GM23338 (cell line): ENCODE measurements around the gene DNM2. TPM values are rescaled to one million over a fixed set of nuclear protein-coding genes. Genes with fewer than 3 reads are reported as not detected.

Experiments used
- ATAC-seq: fragments of 200-7000 bp; cut with Tn5 transposase; 3 replicates; pipeline ENCODE4 v1.9.1; 2020
- DNase-seq: peaks from one replicate; pipeline ENCODE4 v3.0.0-alpha.2; 2015; ENCODE audit warnings: low spot score
- H2AFZ ChIP-seq: fragments of 200-600 bp; sonication (generic); 2 replicates; pipeline ENCODE4 v1.8.0; 2016; ENCODE audit warnings: antibody characterized with exemption, mild to moderate bottlenecking, moderate library complexity
- H3F3A ChIP-seq: fragments of 200-600 bp; sonication (generic); replicated peaks from 2 replicates; pipeline ENCODE4 v1.8.0; 2017; ENCODE audit warnings: antibody characterized with exemption, mixed run types, low read depth
- H3K27ac ChIP-seq: fragments of 200-600 bp; sonication (generic); 2 replicates; pipeline ENCODE4 v1.6.1; 2016; ENCODE audit warnings: low read depth
- H3K27me3 ChIP-seq: fragments of 200-600 bp; sonication (generic); 2 replicates; pipeline ENCODE4 v1.8.0; 2016; ENCODE audit warnings: mild to moderate bottlenecking, mixed run types, moderate library complexity; ENCODE audit not compliant: insufficient read depth
- H3K36me3 ChIP-seq: fragments of 200-600 bp; sonication (generic); 2 replicates; pipeline ENCODE4 v1.8.0; 2016; ENCODE audit warnings: mild to moderate bottlenecking; ENCODE audit not compliant: insufficient read depth
- H3K4me1 ChIP-seq: fragments of 200-600 bp; sonication (generic); 2 replicates; pipeline ENCODE4 v1.8.0; 2016; ENCODE audit warnings: mild to moderate bottlenecking, moderate library complexity; ENCODE audit not compliant: insufficient read depth
- H3K4me2 ChIP-seq: fragments of 200-600 bp; sonication (generic); 2 replicates; pipeline ENCODE4 v1.7.1; 2017; ENCODE audit warnings: mixed run types
- H3K4me3 ChIP-seq: fragments of 200-600 bp; sonication (generic); 2 replicates; pipeline ENCODE4 v1.6.1; 2016; ENCODE audit warnings: mixed run types
- H3K79me2 ChIP-seq: fragments of 200-600 bp; sonication (generic); replicated peaks from 2 replicates; pipeline ENCODE4 v1.8.0; 2017; ENCODE audit warnings: mild to moderate bottlenecking; ENCODE audit not compliant: insufficient read depth
- H3K9me2 ChIP-seq: fragments of 200-600 bp; sonication (generic); 2 replicates; pipeline ENCODE4 v1.8.0; 2017; ENCODE audit not compliant: insufficient read depth
- H4K20me1 ChIP-seq: fragments of 200-600 bp; sonication (generic); replicated peaks from 2 replicates; pipeline ENCODE4 v1.8.0; 2017; ENCODE audit warnings: mild to moderate bottlenecking; ENCODE audit not compliant: insufficient read depth
- H3K27ac Mint-ChIP-seq: 2 replicates; pipeline ENCODE4 v1.8.0; 2020; ENCODE audit warnings: inconsistent platforms, mild to moderate bottlenecking, moderate library complexity, mixed read lengths
- H3K27me3 Mint-ChIP-seq: 3 replicates; pipeline ENCODE4 v1.8.0; 2022; ENCODE audit warnings: low read depth, mild to moderate bottlenecking, moderate library complexity, mixed read lengths, inconsistent platforms; ENCODE audit not compliant: insufficient read depth, poor library complexity
- H3K36me3 Mint-ChIP-seq: 3 replicates; pipeline ENCODE4 v1.8.0; 2021; ENCODE audit warnings: low read depth, mild to moderate bottlenecking, inconsistent platforms, moderate library complexity, mixed read lengths
- H3K4me1 Mint-ChIP-seq: 3 replicates; pipeline ENCODE4 v1.8.0; 2020; ENCODE audit warnings: mild to moderate bottlenecking, inconsistent platforms, mixed read lengths
- H3K4me3 Mint-ChIP-seq: 3 replicates; pipeline ENCODE4 v1.8.0; 2021; ENCODE audit warnings: moderate library complexity, mild to moderate bottlenecking, inconsistent platforms, mixed read lengths
- H3K9me3 Mint-ChIP-seq: 3 replicates; pipeline ENCODE4 v1.8.0; 2020; ENCODE audit warnings: moderate library complexity, mild to moderate bottlenecking, inconsistent platforms, mixed read lengths
- CREB1 ChIP-seq: fragments of 250-450 bp; sonication (Bioruptor Pico); IDR thresholded peaks from 2 replicates; pipeline ENCODE4 v1.5.0; 2020; ENCODE audit warnings: low read depth, mild to moderate bottlenecking, moderate library complexity
- EZH2 ChIP-seq: fragments of 200-600 bp; sonication (generic); IDR thresholded peaks from one replicate; pipeline ENCODE4 v1.8.0; 2017; ENCODE audit warnings: antibody characterized with exemption, mild to moderate bottlenecking, low read depth; ENCODE audit not compliant: unreplicated experiment
- EZH2phosphoT487 ChIP-seq: fragments of 200-600 bp; sonication (generic); IDR thresholded peaks from one replicate; pipeline ENCODE4 v1.8.1; 2018; ENCODE audit warnings: antibody characterized with exemption; ENCODE audit not compliant: unreplicated experiment
- JUNB ChIP-seq: IDR thresholded peaks from one replicate; pipeline ENCODE4 v1.6.1; 2016; ENCODE audit warnings: antibody characterized with exemption; ENCODE audit not compliant: unreplicated experiment
- NANOG ChIP-seq: IDR thresholded peaks from 2 replicates; pipeline ENCODE4 v1.6.1; 2016; ENCODE audit warnings: antibody characterized with exemption, borderline replicate concordance
- POLR2AphosphoS5 ChIP-seq: IDR thresholded peaks from 2 replicates; pipeline ENCODE4 v1.6.1; 2016; ENCODE audit warnings: antibody characterized with exemption, low read depth
- STAT1 ChIP-seq: IDR thresholded peaks from one replicate; pipeline ENCODE4 v1.6.1; 2016; ENCODE audit warnings: antibody characterized with exemption; ENCODE audit not compliant: unreplicated experiment
- ZNF114 ChIP-seq: fragments of 250-450 bp; sonication (Bioruptor Pico); IDR thresholded peaks from 2 replicates; pipeline ENCODE4 v1.5.0; 2020; ENCODE audit warnings: mild to moderate bottlenecking, moderate library complexity
- ZNF331 ChIP-seq: fragments of 250-450 bp; sonication (Bioruptor Pico); IDR thresholded peaks from 2 replicates; pipeline ENCODE4 v1.5.0; 2020; ENCODE audit warnings: low read depth, mild to moderate bottlenecking, moderate library complexity
- polyA plus RNA-seq: library from polyadenylated mRNA; unstranded; fragments of >200 nt; fragmentation: Nextera tagmentation; extraction: Ambion mirVana; gene quantifications from 2 replicates; pipeline ENCODE4 v1.2.1, GENCODE V29; 2016
- total RNA-seq: library from RNA; depleted of rRNA; stranded (reverse); fragments of >200 nt; shearing (Covaris generic); gene quantifications from 2 replicates; pipeline ENCODE4 v1.2.3, GENCODE V29; 2014
- TF ChIP-seq, protein P1 (sequence below): IDR thresholded peaks from one replicate; pipeline ENCODE4 v1.6.1; 2018; ENCODE audit warnings: antibody characterized with exemption; ENCODE audit not compliant: unreplicated experiment
- TF ChIP-seq, protein P2 (sequence below): IDR thresholded peaks from 2 replicates; pipeline ENCODE4 v1.6.1; 2016; ENCODE audit warnings: antibody characterized with exemption
- TF ChIP-seq, protein P3 (sequence below), 2 experiments: fragments of 200-600 bp in 1 of 2; sonication (generic) in 1 of 2; conservative IDR thresholded peaks; 2 replicates each; pipeline versions ENCODE4 v1.5.1 to v1.6.1; 2016 to 2017; ENCODE audit warnings: antibody characterized with exemption in 2 of 2, low read depth in 2 of 2, mild to moderate bottlenecking in 2 of 2, moderate library complexity in 1 of 2

Gene DNM2
- total and polyA plus RNA-seq, 2 experiments from 2014 or later = 40.7 to 138 TPM

DNA sequence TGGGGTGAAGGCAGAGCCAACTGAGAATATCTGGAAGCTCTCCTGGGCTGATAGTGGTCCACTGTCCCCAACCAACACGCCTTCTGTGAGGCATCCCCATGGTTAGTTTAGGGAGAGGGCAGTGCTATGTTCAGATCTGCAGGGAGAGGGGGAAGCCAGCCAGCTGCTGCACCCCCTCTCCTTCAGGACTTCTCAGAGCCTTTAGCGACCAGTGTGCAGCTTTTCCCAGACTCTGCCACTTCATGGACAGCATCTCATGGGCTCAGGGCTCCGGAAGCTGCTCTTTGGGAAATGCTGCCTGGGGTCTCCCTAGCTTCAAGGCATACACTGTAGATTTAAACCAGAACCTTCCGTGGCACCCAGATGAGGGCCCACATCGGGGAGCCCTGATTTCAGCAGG, 84.6 kb downstream of the DNM2 start (continued):
- TF ChIP-seq, protein P1, sequence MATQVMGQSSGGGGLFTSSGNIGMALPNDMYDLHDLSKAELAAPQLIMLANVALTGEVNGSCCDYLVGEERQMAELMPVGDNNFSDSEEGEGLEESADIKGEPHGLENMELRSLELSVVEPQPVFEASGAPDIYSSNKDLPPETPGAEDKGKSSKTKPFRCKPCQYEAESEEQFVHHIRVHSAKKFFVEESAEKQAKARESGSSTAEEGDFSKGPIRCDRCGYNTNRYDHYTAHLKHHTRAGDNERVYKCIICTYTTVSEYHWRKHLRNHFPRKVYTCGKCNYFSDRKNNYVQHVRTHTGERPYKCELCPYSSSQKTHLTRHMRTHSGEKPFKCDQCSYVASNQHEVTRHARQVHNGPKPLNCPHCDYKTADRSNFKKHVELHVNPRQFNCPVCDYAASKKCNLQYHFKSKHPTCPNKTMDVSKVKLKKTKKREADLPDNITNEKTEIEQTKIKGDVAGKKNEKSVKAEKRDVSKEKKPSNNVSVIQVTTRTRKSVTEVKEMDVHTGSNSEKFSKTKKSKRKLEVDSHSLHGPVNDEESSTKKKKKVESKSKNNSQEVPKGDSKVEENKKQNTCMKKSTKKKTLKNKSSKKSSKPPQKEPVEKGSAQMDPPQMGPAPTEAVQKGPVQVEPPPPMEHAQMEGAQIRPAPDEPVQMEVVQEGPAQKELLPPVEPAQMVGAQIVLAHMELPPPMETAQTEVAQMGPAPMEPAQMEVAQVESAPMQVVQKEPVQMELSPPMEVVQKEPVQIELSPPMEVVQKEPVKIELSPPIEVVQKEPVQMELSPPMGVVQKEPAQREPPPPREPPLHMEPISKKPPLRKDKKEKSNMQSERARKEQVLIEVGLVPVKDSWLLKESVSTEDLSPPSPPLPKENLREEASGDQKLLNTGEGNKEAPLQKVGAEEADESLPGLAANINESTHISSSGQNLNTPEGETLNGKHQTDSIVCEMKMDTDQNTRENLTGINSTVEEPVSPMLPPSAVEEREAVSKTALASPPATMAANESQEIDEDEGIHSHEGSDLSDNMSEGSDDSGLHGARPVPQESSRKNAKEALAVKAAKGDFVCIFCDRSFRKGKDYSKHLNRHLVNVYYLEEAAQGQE = no peak
- TF ChIP-seq NANOG (no peak), JUNB (no peak), EZH2 (no peak), POLR2AphosphoS5 (no peak), STAT1 (no peak), CREB1 (no peak), ZNF331 (CRISPR knock-in tag) (no peak), ZNF114 (CRISPR knock-in tag) (no peak), EZH2phosphoT487 (no peak)
- TF ChIP-seq, protein P2, sequence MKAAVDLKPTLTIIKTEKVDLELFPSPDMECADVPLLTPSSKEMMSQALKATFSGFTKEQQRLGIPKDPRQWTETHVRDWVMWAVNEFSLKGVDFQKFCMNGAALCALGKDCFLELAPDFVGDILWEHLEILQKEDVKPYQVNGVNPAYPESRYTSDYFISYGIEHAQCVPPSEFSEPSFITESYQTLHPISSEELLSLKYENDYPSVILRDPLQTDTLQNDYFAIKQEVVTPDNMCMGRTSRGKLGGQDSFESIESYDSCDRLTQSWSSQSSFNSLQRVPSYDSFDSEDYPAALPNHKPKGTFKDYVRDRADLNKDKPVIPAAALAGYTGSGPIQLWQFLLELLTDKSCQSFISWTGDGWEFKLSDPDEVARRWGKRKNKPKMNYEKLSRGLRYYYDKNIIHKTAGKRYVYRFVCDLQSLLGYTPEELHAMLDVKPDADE = no peak
- TF ChIP-seq, protein P3, sequence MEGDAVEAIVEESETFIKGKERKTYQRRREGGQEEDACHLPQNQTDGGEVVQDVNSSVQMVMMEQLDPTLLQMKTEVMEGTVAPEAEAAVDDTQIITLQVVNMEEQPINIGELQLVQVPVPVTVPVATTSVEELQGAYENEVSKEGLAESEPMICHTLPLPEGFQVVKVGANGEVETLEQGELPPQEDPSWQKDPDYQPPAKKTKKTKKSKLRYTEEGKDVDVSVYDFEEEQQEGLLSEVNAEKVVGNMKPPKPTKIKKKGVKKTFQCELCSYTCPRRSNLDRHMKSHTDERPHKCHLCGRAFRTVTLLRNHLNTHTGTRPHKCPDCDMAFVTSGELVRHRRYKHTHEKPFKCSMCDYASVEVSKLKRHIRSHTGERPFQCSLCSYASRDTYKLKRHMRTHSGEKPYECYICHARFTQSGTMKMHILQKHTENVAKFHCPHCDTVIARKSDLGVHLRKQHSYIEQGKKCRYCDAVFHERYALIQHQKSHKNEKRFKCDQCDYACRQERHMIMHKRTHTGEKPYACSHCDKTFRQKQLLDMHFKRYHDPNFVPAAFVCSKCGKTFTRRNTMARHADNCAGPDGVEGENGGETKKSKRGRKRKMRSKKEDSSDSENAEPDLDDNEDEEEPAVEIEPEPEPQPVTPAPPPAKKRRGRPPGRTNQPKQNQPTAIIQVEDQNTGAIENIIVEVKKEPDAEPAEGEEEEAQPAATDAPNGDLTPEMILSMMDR (conservative IDR thresholded peaks at IDR 0.05; ENCODE audit: low read depth in 2 of 2) = no peak

DNA sequence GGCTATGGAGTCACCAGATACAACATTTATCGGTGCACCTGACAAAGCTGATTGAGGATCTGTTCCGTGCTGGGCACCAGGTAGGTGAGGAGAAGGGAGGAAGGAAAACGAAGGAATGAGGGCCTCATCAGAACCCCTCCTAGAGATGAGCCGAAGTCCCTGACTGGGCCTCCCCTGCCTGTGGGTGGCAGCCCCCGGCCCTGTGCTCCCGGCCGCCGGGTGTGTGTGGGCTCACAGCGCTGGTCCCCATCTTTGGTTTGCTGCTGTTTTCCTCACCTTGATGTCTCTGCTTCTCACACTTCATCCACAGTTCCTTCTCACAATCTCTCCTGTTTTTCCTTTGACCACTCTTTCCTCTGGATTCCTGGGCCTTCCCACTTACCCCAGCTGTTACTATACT, 85.4 kb downstream of the DNM2 start:
- H2AFZ ChIP-seq = no peak overlapping the region
- no peak overlapping the region for H3K4me3 ChIP-seq
- no peaks in the 10 kb centered on the region for H3K9me3 Mint-ChIP-seq
- no peaks in the 10 kb centered on the region; the same call in 1 of the 2 replicates for H3K36me3 ChIP-seq
- H3K79me2 ChIP-seq = no peaks in the 10 kb centered on the region
- no peak for ATAC-seq
- H3K4me1 Mint-ChIP-seq = no peaks in the 10 kb centered on the region
- no peak overlapping the region for H3K4me3 Mint-ChIP-seq
- no peaks in the 10 kb centered on the region for H3K9me2 ChIP-seq
- peaks cover 38% of the 10 kb centered on the region for H3K36me3 Mint-ChIP-seq
- H3K27me3 Mint-ChIP-seq = peaks cover 7% of the 10 kb centered on the region
- H3K27ac Mint-ChIP-seq = no peak overlapping the region
- H4K20me1 ChIP-seq = no peaks in the 10 kb centered on the region
- no peak overlapping the region for H3K27ac ChIP-seq
- no peaks in the 10 kb centered on the region for H3F3A ChIP-seq
- no peaks in the 10 kb centered on the region for H3K4me1 ChIP-seq
- no peaks in the 10 kb centered on the region for H3K27me3 ChIP-seq
- no peak overlapping the region for H3K4me2 ChIP-seq
- DNase-seq = no peak
- TF ChIP-seq, protein P3 (conservative IDR thresholded peaks at IDR 0.05; ENCODE audit: low read depth in 2 of 2) = no peak
- no peak for TF ChIP-seq CREB1
- TF ChIP-seq, protein P1 = no peak
- TF ChIP-seq, protein P2 = no peak
